Right atrium auricular region (tissue), 2 donors: Measurements from ENCODE around the gene FOLR1. TPM values are rescaled to one million over a fixed set of nuclear protein-coding genes. Genes with fewer than 3 reads are reported as not detected.

Experiments
- DNase-seq: peaks from one replicate; pipeline ENCODE4 v3.0.0-alpha.2; 2019; ENCODE audit warnings: low spot score
- H3K27ac ChIP-seq, 2 donors: fragments of 200-600 bp; sonication (generic); 1 replicate in 1 of 2; 2 replicates in 1 of 2; pipeline ENCODE4 v1.5.1; 2016 to 2019
- H3K27me3 ChIP-seq, 2 donors: fragments of 200-600 bp; sonication (generic); one replicate each; pipeline versions ENCODE4 v1.5.1 to v1.6.0; 2017 to 2019
- H3K36me3 ChIP-seq: fragments of 200-600 bp; sonication (generic); one replicate; pipeline ENCODE4 v1.5.1; 2016
- H3K4me1 ChIP-seq, 2 donors: fragments of 200-600 bp; sonication (generic); one replicate each; pipeline versions ENCODE4 v1.5.1 to v1.6.0; 2017 to 2019
- H3K4me3 ChIP-seq, 2 donors: fragments of 200-600 bp; sonication (generic); 1 replicate in 1 of 2; 2 replicates in 1 of 2; pipeline ENCODE4 v1.5.1; 2017 to 2019; ENCODE audit warnings: mild to moderate bottlenecking in 1 of 2, moderate library complexity in 1 of 2
- H3K9me3 ChIP-seq, 2 donors: fragments of 200-600 bp; sonication (generic); one replicate each; pipeline ENCODE4 v1.5.1; 2019
- total RNA-seq, 2 donors: library from RNA; depleted of rRNA; stranded (reverse); fragments of >200 nt; gene quantifications; one replicate each; pipeline ENCODE4 v1.1.0, GENCODE V29; 2016
- TF ChIP-seq, protein P1 (sequence below), 2 donors: fragments of 200-600 bp; sonication (generic); IDR thresholded peaks; one replicate each; pipeline ENCODE4 v1.5.1; 2019; ENCODE audit warnings: antibody characterized with exemption in 2 of 2

Gene FOLR1
- total RNA-seq, 2 donors from 2014 or later, result not detected

DNA sequence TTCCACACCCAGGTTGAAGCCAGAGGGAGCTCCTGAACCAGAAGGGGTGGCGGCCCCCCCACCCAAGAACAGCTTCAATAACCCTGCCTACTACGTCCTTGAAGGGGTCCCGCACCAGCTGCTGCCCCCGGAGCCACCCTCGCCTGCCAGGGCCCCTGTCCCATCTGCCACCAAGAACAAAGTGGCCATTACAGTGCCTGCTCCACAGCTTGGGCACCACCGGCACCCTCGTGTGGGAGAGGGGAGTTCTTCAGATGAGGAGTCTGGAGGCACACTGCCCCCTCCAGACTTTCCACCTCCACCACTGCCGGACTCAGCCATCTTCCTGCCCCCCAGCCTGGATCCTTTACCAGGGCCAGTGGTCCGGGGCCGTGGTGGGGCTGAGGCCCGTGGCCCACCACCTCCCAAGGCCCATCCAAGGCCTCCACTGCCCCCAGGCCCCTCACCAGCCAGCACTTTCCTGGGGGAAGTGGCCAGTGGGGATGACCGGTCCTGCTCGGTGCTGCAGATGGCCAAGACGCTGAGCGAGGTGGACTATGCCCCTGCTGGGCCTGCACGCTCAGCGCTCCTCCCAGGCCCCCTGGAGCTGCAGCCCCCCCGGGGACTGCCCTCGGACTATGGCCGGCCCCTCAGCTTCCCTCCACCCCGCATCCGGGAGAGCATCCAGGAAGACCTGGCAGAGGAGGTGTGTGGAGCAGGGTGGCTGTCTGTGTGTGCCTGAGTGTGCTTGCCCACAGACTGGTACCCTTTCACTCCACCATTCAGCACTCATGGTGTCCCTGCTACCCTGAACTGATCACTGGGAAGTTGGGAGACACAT, 45.4 kb downstream of the FOLR1 start:
- Histone ChIP-seq H3K9me3 (no peaks in the 10 kb centered on the region), H3K4me3 (no peak overlapping the region), H3K27ac (no peak overlapping the region), H3K27me3 (peaks cover 7 to 17% of the 10 kb centered on the region in 2 donors), H3K4me1 (peaks cover 0 to 27% of the 10 kb centered on the region in 2 donors), H3K36me3 (peaks cover 53% of the 10 kb centered on the region)
- TF ChIP-seq, protein P1, sequence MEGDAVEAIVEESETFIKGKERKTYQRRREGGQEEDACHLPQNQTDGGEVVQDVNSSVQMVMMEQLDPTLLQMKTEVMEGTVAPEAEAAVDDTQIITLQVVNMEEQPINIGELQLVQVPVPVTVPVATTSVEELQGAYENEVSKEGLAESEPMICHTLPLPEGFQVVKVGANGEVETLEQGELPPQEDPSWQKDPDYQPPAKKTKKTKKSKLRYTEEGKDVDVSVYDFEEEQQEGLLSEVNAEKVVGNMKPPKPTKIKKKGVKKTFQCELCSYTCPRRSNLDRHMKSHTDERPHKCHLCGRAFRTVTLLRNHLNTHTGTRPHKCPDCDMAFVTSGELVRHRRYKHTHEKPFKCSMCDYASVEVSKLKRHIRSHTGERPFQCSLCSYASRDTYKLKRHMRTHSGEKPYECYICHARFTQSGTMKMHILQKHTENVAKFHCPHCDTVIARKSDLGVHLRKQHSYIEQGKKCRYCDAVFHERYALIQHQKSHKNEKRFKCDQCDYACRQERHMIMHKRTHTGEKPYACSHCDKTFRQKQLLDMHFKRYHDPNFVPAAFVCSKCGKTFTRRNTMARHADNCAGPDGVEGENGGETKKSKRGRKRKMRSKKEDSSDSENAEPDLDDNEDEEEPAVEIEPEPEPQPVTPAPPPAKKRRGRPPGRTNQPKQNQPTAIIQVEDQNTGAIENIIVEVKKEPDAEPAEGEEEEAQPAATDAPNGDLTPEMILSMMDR (IDR thresholded peaks at IDR 0.05), result no peak
- no peak for DNase-seq

DNA sequence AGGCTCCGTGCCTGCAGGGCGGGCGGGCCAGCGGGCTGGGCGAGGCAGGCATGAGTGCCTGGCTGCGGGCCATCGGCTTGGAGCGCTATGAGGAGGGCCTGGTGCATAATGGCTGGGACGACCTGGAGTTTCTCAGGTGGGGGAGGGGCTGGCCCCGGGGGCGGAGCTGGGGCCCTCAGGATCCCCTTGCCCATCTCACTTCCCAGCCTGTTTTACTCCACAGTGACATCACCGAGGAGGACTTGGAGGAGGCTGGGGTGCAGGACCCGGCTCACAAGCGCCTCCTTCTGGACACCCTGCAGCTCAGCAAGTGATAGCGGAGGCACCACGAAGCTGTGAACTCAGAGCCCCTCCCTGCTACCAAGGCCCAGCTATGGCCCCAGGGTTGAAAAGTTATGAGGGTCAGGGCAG, 46.1 kb downstream of the FOLR1 start:
- Histone ChIP-seq H3K9me3 (no peaks in the 10 kb centered on the region), H3K36me3 (peaks cover 46% of the 10 kb centered on the region), H3K4me3 (no peak overlapping the region), H3K4me1 (peaks cover 0 to 27% of the 10 kb centered on the region in 2 donors), H3K27ac (no peak overlapping the region), H3K27me3 (peaks cover 11 to 17% of the 10 kb centered on the region in 2 donors)
- no peak for DNase-seq
- TF ChIP-seq, protein P1 (IDR thresholded peaks at IDR 0.05), result peak; percentile 45 to 68

DNA sequence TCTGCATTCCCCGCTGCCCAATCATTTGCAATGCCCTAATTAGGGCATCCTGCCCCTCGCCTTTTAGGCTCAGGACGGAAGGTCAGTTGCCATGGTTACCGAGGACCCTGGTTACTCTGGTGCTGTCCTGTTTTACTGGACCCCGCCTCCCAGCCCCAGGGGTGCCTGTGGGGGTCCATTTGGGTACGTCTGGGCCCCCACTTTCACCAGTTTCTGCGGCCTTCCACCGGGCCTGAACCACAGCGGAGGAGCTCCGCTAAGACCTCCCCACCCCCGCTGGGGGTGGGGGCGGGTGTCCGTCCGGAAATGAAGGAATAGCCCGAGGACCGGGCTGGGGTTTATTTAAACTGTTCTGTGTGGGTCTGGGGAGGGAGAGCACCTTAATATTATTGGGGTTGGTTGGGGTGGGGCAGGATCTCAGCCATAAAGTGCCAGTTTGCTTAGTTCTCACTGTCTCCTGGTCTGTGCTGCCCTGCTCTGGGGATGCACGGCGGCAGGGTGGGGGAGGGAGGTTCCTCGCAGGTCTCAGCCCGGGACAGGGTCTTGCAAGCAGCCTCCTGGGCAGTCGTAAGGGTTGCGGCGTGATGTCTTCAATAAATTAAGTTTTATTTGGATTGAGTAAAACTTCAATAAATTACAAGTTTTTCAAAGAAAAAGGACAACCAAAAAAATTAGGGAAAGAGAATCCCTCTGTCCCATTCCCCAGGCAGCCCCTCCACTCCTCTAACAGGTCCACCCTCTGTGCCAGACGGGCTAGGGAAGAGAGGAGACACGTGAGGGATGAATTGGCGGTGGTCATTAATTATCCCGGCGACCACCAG, 46.8 kb downstream of the FOLR1 start:
- DNase-seq, result no peak
- no peak overlapping the region for H3K27ac ChIP-seq
- no peak overlapping the region for H3K4me3 ChIP-seq

DNA sequence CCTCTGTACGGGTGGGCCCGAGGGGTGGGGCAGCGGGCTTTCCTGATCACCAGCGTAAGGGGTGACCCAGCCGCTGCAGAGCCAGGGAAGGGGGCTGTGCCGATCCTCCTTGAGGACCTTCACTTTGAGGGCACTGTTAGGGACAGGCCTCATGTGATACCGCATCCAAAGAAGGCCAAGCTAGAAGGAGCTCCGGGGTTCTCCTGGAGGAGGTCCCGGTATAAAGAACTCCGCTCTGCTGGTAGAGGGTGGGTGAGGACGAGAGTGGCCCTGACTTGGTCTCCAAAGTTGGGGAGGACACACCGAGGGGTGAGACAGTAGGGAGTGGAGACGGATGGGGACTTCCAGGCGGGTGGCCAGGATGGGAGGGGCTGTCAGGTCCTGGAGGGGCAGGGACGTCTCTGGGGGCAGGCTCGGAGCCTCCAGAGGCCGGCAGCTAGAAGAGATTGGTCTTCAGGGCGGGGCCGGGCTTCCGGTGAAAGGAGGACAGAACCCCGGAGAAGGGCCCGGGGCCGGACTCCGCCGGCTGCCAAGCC, 47.4 kb downstream of the FOLR1 start:
- Histone ChIP-seq H3K27ac (peak overlapping the region in 1 of 2 donors; percentile 21), H3K36me3 (peaks cover 33% of the 10 kb centered on the region), H3K4me3 (peak overlapping the region; percentile 15 to 46), H3K9me3 (no peaks in the 10 kb centered on the region), H3K27me3 (peaks cover 17 to 24% of the 10 kb centered on the region in 2 donors), H3K4me1 (peaks cover 0 to 37% of the 10 kb centered on the region in 2 donors)
- TF ChIP-seq, protein P1 (IDR thresholded peaks at IDR 0.05), result no peak
- no peak for DNase-seq

More for the DNA sequence above, 46.8 kb downstream of the FOLR1 start:
- TF ChIP-seq, protein P1 (IDR thresholded peaks at IDR 0.05), result no peak
- Histone ChIP-seq H3K27me3 (peaks cover 17% of the 10 kb centered on the region in 2 donors), H3K36me3 (peaks cover 39% of the 10 kb centered on the region), H3K4me1 (peaks cover 0 to 30% of the 10 kb centered on the region in 2 donors), H3K9me3 (no peaks in the 10 kb centered on the region)

DNA sequence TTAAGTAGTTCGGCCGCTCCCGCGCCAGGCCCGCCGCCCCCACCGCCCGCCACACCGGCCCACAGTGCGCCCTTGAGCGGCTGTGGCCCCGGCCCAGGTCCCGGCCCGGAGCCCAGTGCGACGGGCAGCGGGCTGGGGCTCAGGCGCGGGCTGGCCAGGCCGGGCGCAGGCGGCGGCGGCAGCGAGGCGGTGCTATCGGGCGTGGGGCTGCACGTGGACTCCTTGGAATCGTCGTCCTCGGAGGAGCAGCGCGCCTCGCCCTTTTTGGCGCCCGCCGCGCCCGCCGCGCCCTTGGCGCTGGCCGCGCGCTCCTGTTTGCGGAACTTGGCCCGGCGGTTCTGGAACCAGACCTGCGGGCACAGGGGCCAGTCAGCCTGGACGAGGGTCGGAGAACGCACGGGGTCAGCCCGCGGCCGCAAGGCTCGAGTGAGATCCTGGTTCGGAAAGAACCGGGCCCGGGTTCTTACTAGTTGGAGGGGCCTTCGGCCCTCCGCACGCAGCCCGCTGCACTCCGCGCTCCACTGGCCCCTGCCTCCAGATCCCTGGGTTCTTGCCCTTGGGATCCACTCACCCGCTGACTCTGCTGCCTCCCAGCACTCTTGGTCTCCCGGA, 48.0 kb downstream of the FOLR1 start:
- Histone ChIP-seq H3K36me3 (peaks cover 27% of the 10 kb centered on the region), H3K27ac (peak overlapping the region in 1 of 2 donors; percentile 21), H3K9me3 (no peaks in the 10 kb centered on the region), H3K4me1 (peaks cover 0 to 43% of the 10 kb centered on the region in 2 donors), H3K4me3 (peak overlapping the region; percentile 15 to 46), H3K27me3 (peaks cover 20 to 30% of the 10 kb centered on the region in 2 donors)
- TF ChIP-seq, protein P1 (IDR thresholded peaks at IDR 0.05), result peak in 1 of 2 donors; percentile 31
- DNase-seq, result no peak
